ENCODE measurements around the gene ZNF845. TPM values are rescaled to one million over a fixed set of nuclear protein-coding genes. Genes with fewer than 3 reads are reported as not detected.

The ZNF845 gene
- total RNA-seq, 1 experiment from 2014 or later = 18.5 TPM

DNA sequence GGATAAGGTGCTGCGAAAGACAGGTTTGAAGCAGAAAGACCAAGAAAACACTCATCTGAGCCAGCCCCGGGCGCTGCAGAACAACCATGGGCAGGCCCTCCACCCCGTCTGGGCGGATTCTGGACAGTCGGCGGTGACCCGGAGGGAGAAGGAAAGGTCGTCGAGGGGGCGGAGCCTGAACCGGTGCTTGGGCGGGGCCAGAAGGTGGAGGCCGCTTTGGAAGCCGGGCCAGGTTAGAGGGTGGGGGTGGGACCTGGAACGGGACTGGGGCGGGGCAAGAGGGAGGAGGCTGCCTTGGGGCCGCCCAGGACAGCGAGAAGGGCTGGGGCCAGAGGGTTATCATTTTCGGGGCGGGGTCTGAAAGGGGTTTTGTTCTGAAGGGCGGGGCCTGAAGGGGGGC, 56.4 kb downstream of the ZNF845 start:
- Mint-ChIP-seq H3K4me3 (peak overlapping the region; percentile 61), H3K27ac (peak overlapping the region; percentile 64), H3K4me1 (peaks cover 29% of the 10 kb centered on the region), H3K36me3 (peaks cover 21% of the 10 kb centered on the region), H3K9me3 (peaks cover 18% of the 10 kb centered on the region), H3K27me3 (ENCODE audit: low read depth) (no peaks in the 10 kb centered on the region)
- CTCF ChIA-PET = interaction anchor here (2.4 kb wide), 1 partner anchor 35 kb away, joined by 10 read pairs; no protein-coding TSS in a partner anchor
- POLR2A ChIA-PET = no interaction called here
- ATAC-seq = peak; percentile 84
- TF ChIP-seq, protein P1, sequence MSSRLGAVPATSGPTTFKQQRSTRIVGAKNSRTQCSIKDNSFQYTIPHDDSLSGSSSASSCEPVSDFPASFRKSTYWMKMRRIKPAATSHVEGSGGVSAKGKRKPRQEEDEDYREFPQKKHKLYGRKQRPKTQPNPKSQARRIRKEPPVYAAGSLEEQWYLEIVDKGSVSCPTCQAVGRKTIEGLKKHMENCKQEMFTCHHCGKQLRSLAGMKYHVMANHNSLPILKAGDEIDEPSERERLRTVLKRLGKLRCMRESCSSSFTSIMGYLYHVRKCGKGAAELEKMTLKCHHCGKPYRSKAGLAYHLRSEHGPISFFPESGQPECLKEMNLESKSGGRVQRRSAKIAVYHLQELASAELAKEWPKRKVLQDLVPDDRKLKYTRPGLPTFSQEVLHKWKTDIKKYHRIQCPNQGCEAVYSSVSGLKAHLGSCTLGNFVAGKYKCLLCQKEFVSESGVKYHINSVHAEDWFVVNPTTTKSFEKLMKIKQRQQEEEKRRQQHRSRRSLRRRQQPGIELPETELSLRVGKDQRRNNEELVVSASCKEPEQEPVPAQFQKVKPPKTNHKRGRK (CRISPR knock-in tag; IDR thresholded peaks at IDR 0.05; ENCODE audit: borderline replicate concordance) = no peak
- no peak for TF ChIP-seq SP1 (CRISPR knock-in tag; conservative IDR thresholded peaks at IDR 0.05)
- TF ChIP-seq FOXJ3 (CRISPR knock-in tag; IDR thresholded peaks at IDR 0.05; ENCODE audit: borderline replicate concordance) = no peak
- no peak for TF ChIP-seq SMAD4 (CRISPR knock-in tag; IDR thresholded peaks at IDR 0.05)
- no peak for TF ChIP-seq ZNF138 (CRISPR knock-in tag; conservative IDR thresholded peaks at IDR 0.05)
- no peak for TF ChIP-seq OVOL2 (CRISPR knock-in tag; IDR thresholded peaks at IDR 0.05; ENCODE audit: borderline replicate concordance)
- TF ChIP-seq, protein P2, sequence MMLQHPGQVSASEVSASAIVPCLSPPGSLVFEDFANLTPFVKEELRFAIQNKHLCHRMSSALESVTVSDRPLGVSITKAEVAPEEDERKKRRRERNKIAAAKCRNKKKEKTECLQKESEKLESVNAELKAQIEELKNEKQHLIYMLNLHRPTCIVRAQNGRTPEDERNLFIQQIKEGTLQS (CRISPR knock-in tag; conservative IDR thresholded peaks at IDR 0.05) = no peak
- TF ChIP-seq ZNF219 (CRISPR knock-in tag; IDR thresholded peaks at IDR 0.05; ENCODE audit: borderline replicate concordance) = no peak
- peak; percentile 96 for DNase-seq (ENCODE audit: low spot score)

DNA sequence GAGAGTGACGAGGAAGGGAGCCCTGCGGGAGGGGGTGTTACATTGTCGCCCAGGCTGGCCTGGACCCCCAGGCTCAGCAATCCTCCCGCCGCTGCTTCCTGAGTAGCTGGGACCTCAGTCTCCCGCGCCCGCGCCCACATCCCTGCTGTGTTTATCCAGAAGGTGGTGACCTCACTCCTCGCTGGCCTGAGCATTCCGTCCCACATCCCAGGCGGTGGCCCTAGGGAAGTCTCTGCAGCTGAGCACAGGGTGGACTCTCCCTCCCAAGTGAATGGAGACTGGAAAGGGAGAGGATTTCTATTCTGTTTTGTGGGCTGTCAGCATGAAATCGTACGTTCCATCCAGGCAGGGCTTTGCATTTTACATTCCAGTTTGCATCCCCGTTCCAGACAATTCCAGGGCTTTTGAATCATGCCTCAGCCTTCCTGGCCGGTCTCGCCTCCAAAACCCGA, 61.0 kb downstream of the ZNF845 start:
- CTCF ChIA-PET = interaction anchor here (0.6 to 3.5 kb wide), 10 partner anchors 26 to 548 kb away, joined by 3 to 25 read pairs (median 5); partner anchors contain the start of genes ZNF525, ZNF761 and ZNF845
- peaks cover 9% of the 10 kb centered on the region for H3K36me3 Mint-ChIP-seq

DNA sequence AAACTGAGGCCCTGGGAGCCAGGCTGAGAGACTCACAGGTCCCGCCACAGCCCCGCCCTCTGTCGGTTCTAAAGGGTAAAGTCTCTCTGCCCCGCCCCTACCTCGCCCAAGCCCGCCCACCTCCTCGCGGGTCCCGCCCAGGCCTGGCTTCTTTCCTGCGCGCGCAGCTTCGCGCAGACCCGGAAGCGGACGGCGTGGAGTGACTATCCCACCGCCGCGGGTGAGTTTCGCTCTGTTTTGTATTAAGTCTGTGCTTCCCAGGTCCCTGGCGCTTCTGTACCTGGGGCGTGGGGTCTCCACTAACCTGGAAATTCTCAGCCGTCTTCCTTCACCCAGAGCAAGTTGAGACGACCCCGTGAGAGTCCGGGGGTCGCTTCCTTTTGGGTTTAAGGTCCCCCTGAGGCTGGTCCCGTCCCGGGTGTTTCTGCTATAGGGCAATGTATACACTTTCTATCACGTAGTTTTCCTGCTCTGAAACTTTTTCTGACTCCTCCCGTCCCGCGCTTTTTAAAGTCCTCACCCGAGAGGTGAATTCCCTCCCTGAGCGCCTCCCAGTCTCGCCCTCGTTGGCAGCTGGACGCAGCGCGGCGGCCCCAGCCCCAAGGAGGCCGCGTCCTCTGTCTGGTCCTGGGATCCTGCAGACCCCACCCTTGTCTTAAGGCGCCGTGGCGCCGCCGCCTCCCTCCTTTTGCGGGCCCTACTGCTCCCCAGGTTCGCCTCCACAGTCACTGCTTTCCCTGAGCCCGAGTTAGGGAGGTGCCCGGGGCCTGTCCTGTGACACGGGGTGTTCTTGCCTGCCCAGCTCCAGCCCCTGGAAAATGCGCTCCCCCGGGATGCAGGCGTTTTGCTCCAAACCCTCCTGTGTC, 61.7 kb downstream of the ZNF845 start, which contains the start of gene ZNF765:
Gene ZNF765 (plus strand): TSS at position 176 of the 866 bp plus-strand sequence. CDS start 2,867 bp downstream, outside the sequence.
- peaks cover 6% of the 10 kb centered on the region; the same call in 1 of the 2 replicates for H3K9me3 Mint-ChIP-seq
- ChIA-PET POLR2A (interaction anchor here (0.8 to 1.3 kb wide), 2 partner anchors 30 to 126 kb away, joined by 3 read pairs; partner anchors contain the start of gene ZNF525), CTCF (interaction anchor here (0.6 to 3.5 kb wide), 12 partner anchors 26 to 547 kb away, joined by 3 to 25 read pairs (median 5); partner anchors contain the start of genes VN1R2, ZNF525, ZNF761 and ZNF845)
- peak within 1 kb of the TSS; percentile 88 for H3K4me3 Mint-ChIP-seq
- peaks cover 43% of the 10 kb centered on the region for H3K4me1 Mint-ChIP-seq
- peak; percentile 96 for DNase-seq (ENCODE audit: low spot score)
- no peaks in the 10 kb centered on the region for H3K27me3 Mint-ChIP-seq (ENCODE audit: low read depth)
- ATAC-seq = peak; percentile 83
- H3K27ac Mint-ChIP-seq = peak within 1 kb of the TSS; percentile 96
- H3K36me3 Mint-ChIP-seq = peaks cover 12% of the 10 kb centered on the region
- TF ChIP-seq, protein P3, sequence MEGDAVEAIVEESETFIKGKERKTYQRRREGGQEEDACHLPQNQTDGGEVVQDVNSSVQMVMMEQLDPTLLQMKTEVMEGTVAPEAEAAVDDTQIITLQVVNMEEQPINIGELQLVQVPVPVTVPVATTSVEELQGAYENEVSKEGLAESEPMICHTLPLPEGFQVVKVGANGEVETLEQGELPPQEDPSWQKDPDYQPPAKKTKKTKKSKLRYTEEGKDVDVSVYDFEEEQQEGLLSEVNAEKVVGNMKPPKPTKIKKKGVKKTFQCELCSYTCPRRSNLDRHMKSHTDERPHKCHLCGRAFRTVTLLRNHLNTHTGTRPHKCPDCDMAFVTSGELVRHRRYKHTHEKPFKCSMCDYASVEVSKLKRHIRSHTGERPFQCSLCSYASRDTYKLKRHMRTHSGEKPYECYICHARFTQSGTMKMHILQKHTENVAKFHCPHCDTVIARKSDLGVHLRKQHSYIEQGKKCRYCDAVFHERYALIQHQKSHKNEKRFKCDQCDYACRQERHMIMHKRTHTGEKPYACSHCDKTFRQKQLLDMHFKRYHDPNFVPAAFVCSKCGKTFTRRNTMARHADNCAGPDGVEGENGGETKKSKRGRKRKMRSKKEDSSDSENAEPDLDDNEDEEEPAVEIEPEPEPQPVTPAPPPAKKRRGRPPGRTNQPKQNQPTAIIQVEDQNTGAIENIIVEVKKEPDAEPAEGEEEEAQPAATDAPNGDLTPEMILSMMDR (IDR thresholded peaks at IDR 0.05) = peak; percentile 49
- TF ChIP-seq ZNF232 (CRISPR knock-in tag; IDR thresholded peaks at IDR 0.05) = 0 out of 2 replicates have a peak, but pooled peaks have one; percentile 79
- TF ChIP-seq, protein P4, sequence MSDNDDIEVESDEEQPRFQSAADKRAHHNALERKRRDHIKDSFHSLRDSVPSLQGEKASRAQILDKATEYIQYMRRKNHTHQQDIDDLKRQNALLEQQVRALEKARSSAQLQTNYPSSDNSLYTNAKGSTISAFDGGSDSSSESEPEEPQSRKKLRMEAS (CRISPR knock-in tag; IDR thresholded peaks at IDR 0.05) = peak; percentile 22; the same call in 1 of the 2 replicates
- TF ChIP-seq, protein P5, sequence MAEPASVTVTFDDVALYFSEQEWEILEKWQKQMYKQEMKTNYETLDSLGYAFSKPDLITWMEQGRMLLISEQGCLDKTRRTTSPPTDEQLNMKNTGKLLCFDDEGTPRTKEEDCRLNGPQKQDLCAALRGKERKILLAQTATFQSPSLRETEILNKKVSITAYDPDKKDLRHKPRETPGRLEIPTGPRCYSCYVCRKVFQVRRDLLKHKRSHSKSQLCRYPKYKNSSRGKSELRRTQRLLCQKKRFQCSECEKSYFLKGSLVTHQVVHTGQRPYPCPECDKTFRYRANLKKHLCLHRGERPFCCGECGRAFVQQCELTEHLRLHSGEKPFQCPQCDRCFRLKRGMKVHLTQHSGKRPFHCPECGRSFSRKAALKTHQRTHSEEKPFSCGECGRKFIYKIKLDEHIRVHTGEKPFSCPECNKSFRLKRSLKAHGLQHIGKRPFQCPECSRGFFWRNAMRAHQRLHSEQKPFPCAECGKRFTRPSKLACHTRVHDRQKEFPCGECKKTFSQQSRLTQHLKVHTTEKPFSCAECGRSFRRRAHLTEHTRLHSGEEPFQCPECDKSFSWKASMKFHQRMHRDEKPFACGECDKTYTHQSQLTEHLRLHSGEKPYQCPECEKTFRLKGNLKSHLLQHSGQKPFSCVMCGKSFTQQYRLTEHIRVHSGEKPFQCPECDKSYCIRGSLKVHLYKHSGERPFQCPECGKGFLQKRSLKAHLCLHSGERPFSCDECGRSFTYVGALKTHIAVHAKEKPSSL (CRISPR knock-in tag; conservative IDR thresholded peaks at IDR 0.05) = no peak
- no peak for TF ChIP-seq ZNF671 (CRISPR knock-in tag; IDR thresholded peaks at IDR 0.05)
- TF ChIP-seq TEAD1 (CRISPR knock-in tag; IDR thresholded peaks at IDR 0.05) = 0 out of 2 replicates have a peak, but pooled peaks have one; percentile 26

More for the DNA sequence above, 61.0 kb downstream of the ZNF845 start:
- POLR2A ChIA-PET = interaction anchor here (0.8 to 1.3 kb wide), 2 partner anchors 29 to 126 kb away, joined by 3 read pairs; partner anchors contain the start of gene ZNF525
- peak overlapping the region; percentile 88 for H3K4me3 Mint-ChIP-seq
- peak; percentile 66 for DNase-seq (ENCODE audit: low spot score)
- peak; percentile 33 for ATAC-seq
- peaks cover 6% of the 10 kb centered on the region; the same call in 1 of the 2 replicates for H3K9me3 Mint-ChIP-seq
- H3K27ac Mint-ChIP-seq = peak overlapping the region; percentile 96
- H3K4me1 Mint-ChIP-seq = peaks cover 43% of the 10 kb centered on the region
- TF ChIP-seq FOXP1 (CRISPR knock-in tag; IDR thresholded peaks at IDR 0.05; ENCODE audit: borderline replicate concordance) (peak; percentile 45; the same call in 1 of the 2 replicates), ATF1 (CRISPR knock-in tag; IDR thresholded peaks at IDR 0.05) (no peak), ZBTB21 (CRISPR knock-in tag; IDR thresholded peaks at IDR 0.05; ENCODE audit: borderline replicate concordance) (peak; percentile 47; the same call in 1 of the 2 replicates), NFATC4 (CRISPR knock-in tag; IDR thresholded peaks at IDR 0.05) (no peak), ZNF263 (CRISPR knock-in tag; IDR thresholded peaks at IDR 0.05; ENCODE audit: low read depth) (no peak)
- TF ChIP-seq, protein P6, sequence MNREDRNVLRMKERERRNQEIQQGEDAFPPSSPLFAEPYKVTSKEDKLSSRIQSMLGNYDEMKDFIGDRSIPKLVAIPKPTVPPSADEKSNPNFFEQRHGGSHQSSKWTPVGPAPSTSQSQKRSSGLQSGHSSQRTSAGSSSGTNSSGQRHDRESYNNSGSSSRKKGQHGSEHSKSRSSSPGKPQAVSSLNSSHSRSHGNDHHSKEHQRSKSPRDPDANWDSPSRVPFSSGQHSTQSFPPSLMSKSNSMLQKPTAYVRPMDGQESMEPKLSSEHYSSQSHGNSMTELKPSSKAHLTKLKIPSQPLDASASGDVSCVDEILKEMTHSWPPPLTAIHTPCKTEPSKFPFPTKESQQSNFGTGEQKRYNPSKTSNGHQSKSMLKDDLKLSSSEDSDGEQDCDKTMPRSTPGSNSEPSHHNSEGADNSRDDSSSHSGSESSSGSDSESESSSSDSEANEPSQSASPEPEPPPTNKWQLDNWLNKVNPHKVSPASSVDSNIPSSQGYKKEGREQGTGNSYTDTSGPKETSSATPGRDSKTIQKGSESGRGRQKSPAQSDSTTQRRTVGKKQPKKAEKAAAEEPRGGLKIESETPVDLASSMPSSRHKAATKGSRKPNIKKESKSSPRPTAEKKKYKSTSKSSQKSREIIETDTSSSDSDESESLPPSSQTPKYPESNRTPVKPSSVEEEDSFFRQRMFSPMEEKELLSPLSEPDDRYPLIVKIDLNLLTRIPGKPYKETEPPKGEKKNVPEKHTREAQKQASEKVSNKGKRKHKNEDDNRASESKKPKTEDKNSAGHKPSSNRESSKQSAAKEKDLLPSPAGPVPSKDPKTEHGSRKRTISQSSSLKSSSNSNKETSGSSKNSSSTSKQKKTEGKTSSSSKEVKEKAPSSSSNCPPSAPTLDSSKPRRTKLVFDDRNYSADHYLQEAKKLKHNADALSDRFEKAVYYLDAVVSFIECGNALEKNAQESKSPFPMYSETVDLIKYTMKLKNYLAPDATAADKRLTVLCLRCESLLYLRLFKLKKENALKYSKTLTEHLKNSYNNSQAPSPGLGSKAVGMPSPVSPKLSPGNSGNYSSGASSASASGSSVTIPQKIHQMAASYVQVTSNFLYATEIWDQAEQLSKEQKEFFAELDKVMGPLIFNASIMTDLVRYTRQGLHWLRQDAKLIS (CRISPR knock-in tag; IDR thresholded peaks at IDR 0.05; ENCODE audit: borderline replicate concordance) = no peak
- H3K27me3 Mint-ChIP-seq (ENCODE audit: low read depth) = no peaks in the 10 kb centered on the region
